GM12878 (cell line): ENCODE data around the gene ZNF783. TPM values are rescaled to one million over a fixed set of nuclear protein-coding genes. Genes with fewer than 3 reads are reported as not detected.

Experiments
- BRCA1 ChIP-seq: IDR thresholded peaks from 2 replicates; pipeline ENCODE4 v1.6.1; 2011; ENCODE audit warnings: low read depth, low read length, improper control_type of control experiment
- CBX5 ChIP-seq: sonication (generic); IDR thresholded peaks from 2 replicates; pipeline ENCODE4 v1.6.1; 2016; ENCODE audit warnings: low read depth, moderate library complexity, mild to moderate bottlenecking, inconsistent platforms
- CREB1 ChIP-seq: IDR thresholded peaks from 2 replicates; pipeline ENCODE4 v1.6.1; 2012; ENCODE audit warnings: low read depth, mild to moderate bottlenecking, inconsistent platforms
- HCFC1 ChIP-seq: fragments of 150-350 bp; IDR thresholded peaks from 2 replicates; pipeline ENCODE4 v1.6.1; 2014; ENCODE audit warnings: low read length
- IKZF1 ChIP-seq: fragments of 450-650 bp; conservative IDR thresholded peaks from 2 replicates; pipeline ENCODE4 v1.6.1; 2017; ENCODE audit warnings: antibody characterized with exemption, mild to moderate bottlenecking
- KAT2A ChIP-seq: conservative IDR thresholded peaks from 2 replicates; pipeline ENCODE4 v1.6.1; 2011; ENCODE audit warnings: low read depth, low read length; ENCODE audit not compliant: control insufficient read depth
- MEF2A ChIP-seq: IDR thresholded peaks from 2 replicates; pipeline ENCODE4 v1.6.1; 2011; ENCODE audit warnings: low read depth, mild to moderate bottlenecking, low read length, moderate library complexity; ENCODE audit not compliant: insufficient read depth
- NFIC ChIP-seq: IDR thresholded peaks from 2 replicates; pipeline ENCODE4 v1.6.1; 2012; ENCODE audit warnings: low read depth, mild to moderate bottlenecking, inconsistent platforms, low read length, moderate library complexity
- NR2C2 ChIP-seq: IDR thresholded peaks from 2 replicates; pipeline ENCODE4 v1.6.1; 2011; ENCODE audit warnings: borderline replicate concordance, low read depth; ENCODE audit not compliant: control insufficient read depth, insufficient read length
- RB1 ChIP-seq: fragments of 450-650 bp; formaldehyde crosslinking; IDR thresholded peaks from 2 replicates; pipeline ENCODE4 v1.6.1; 2017; ENCODE audit warnings: mild to moderate bottlenecking, borderline replicate concordance
- SMC3 ChIP-seq: IDR thresholded peaks from 2 replicates; pipeline ENCODE4 v1.6.1; 2011; ENCODE audit warnings: low read length, improper control_type of control experiment, borderline replicate concordance
- ZNF622 ChIP-seq: fragments of 450-650 bp; IDR thresholded peaks from 2 replicates; pipeline ENCODE4 v1.6.1; 2017; ENCODE audit warnings: mild to moderate bottlenecking, inconsistent platforms
- polyA plus RNA-seq, 11 experiments: library from polyadenylated mRNA; depleted of rRNA in 4 of 11; unstranded in 6 of 11; stranded (reverse) in 5 of 11; fragments of >200 nt; fragmentation: Nextera tagmentation in 4 of 11; fragmentation: Illumina TruSeq in 1 of 11; extraction: Ambion mirVana in 4 of 11; extraction: Trizol in 1 of 11; gene quantifications; 1 replicate in 1 of 11; 2 replicates in 10 of 11; pipeline versions ENCODE4 v1.2.1 to v1.2.3, GENCODE V29; 2011 to 2016; ENCODE audit warnings: inconsistent platforms in 2 of 11, missing spikeins in 2 of 11, low read depth in 1 of 11
- total RNA-seq, 4 experiments: library from RNA; depleted of rRNA in 3 of 4; stranded (reverse); fragments of >200 nt in 3 of 4; fragmentation: Illumina TruSeq in 1 of 4; extraction: Trizol in 1 of 4; gene quantifications; 2 replicates each; pipeline versions ENCODE4 v1.2.1 to v1.2.3, GENCODE V29; 2013 to 2021
- TF ChIP-seq, protein P1 (sequence below): IDR thresholded peaks from 2 replicates; pipeline ENCODE4 v1.6.1; 2012; ENCODE audit warnings: low read depth, low read length, improper control_type of control experiment
- TF ChIP-seq, protein P2 (sequence below), 3 experiments: IDR thresholded peaks in 2 of 3; conservative IDR thresholded peaks in 1 of 3; 2 replicates each; pipeline ENCODE4 v1.5.1; 2011; ENCODE audit warnings: low read depth in 3 of 3, low read length in 3 of 3, mild to moderate bottlenecking in 3 of 3, control low read depth in 2 of 3, moderate library complexity in 2 of 3, inconsistent platforms in 1 of 3, mixed read lengths in 1 of 3; ENCODE audit not compliant: control insufficient read depth in 2 of 3, insufficient read depth in 1 of 3; ENCODE audit errors: extremely low read depth in 1 of 3
- TF ChIP-seq, protein P3 (sequence below): fragments of 450-650 bp; IDR thresholded peaks from 2 replicates; pipeline ENCODE4 v1.6.1; 2016; ENCODE audit warnings: mild to moderate bottlenecking, moderate library complexity, borderline replicate concordance
- TF ChIP-seq, protein P4 (sequence below): fragments of 450-650 bp; IDR thresholded peaks from 2 replicates; pipeline ENCODE4 v1.6.1; 2017; ENCODE audit warnings: low read depth, mild to moderate bottlenecking, moderate library complexity
- TF ChIP-seq, protein P5 (sequence below): fragments of 450-650 bp; IDR thresholded peaks from 2 replicates; pipeline ENCODE4 v1.6.1; 2017; ENCODE audit warnings: antibody characterized with exemption, mild to moderate bottlenecking, moderate library complexity

Gene ZNF783
- total and polyA plus RNA-seq, 10 of the 15 experiments (the other 5 are each of a cell fraction or from before 2014, with no cell fraction given): 2.0 to 14.4 (median 6.4) TPM

DNA sequence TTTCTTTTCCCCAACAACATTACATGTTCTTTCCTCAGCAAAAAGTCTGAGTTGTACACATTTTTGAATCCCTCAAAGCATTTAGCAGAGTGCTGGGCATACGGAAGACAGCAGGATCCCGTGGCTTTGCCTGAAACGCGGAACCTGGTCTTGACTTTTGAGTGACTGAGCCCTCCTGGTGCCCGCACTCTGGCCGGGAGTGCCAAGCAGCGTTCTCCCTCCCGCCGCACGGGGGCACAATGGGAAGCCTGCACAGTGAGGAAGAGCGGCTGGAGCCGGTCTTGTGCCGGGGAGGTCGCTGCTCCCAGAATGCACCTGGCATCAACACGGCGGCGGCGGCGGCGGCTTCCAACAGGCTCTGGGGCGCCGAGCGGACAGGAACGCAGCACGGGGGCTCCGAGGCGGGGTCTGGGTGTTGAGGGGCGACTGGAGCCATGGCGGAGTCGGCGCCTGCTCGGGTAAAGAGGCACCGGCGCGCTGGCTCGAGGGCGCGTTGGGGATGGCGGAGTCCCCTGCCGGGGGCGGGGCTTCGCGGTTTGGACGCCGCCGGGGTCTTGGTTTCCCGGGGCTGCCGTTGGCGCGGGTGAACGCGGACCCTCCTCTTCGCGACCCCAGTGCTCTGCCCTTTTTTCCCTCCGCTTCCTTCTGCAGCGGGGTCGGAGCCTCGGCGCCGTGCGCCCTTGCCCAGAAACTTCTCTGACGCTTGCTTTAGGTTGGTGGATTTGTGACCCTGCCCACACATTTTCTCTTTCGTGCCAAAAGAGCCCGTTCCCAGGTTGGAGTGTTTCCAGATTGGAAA is 22.5 kb upstream of the ZNF783 start, which contains the start of gene ZNF212 (continued):
- TF ChIP-seq, protein P1, sequence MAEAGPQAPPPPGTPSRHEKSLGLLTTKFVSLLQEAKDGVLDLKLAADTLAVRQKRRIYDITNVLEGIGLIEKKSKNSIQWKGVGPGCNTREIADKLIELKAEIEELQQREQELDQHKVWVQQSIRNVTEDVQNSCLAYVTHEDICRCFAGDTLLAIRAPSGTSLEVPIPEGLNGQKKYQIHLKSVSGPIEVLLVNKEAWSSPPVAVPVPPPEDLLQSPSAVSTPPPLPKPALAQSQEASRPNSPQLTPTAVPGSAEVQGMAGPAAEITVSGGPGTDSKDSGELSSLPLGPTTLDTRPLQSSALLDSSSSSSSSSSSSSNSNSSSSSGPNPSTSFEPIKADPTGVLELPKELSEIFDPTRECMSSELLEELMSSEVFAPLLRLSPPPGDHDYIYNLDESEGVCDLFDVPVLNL: no peak
- TF ChIP-seq CBX5 (no peak; the same call in 1 of the 2 replicates), BRCA1 (no peak), KAT2A (no peak), MEF2A (no peak), HCFC1 (peak; percentile 69), ZNF622 (no peak), SMC3 (peak; percentile 44; the same call in 1 of the 2 replicates), NR2C2 (no peak), RB1 (peak; percentile 85), CREB1 (0 out of 2 replicates have a peak, but pooled peaks have one; percentile 54), NFIC (no peak), IKZF1 (peak; percentile 91)
- TF ChIP-seq, protein P2, sequence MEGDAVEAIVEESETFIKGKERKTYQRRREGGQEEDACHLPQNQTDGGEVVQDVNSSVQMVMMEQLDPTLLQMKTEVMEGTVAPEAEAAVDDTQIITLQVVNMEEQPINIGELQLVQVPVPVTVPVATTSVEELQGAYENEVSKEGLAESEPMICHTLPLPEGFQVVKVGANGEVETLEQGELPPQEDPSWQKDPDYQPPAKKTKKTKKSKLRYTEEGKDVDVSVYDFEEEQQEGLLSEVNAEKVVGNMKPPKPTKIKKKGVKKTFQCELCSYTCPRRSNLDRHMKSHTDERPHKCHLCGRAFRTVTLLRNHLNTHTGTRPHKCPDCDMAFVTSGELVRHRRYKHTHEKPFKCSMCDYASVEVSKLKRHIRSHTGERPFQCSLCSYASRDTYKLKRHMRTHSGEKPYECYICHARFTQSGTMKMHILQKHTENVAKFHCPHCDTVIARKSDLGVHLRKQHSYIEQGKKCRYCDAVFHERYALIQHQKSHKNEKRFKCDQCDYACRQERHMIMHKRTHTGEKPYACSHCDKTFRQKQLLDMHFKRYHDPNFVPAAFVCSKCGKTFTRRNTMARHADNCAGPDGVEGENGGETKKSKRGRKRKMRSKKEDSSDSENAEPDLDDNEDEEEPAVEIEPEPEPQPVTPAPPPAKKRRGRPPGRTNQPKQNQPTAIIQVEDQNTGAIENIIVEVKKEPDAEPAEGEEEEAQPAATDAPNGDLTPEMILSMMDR (IDR thresholded peaks at IDR 0.05 in 2 of 3, conservative IDR thresholded peaks at IDR 0.05 in 1 of 3; ENCODE audit: control insufficient read depth in 2 of 3, extremely low read depth in 1 of 3, insufficient read depth in 1 of 3, low read depth in 3 of 3, low read length in 3 of 3): peak; percentile 87 to 96 (median 92); a peak in 5 of 6 replicates
- TF ChIP-seq, protein P3, sequence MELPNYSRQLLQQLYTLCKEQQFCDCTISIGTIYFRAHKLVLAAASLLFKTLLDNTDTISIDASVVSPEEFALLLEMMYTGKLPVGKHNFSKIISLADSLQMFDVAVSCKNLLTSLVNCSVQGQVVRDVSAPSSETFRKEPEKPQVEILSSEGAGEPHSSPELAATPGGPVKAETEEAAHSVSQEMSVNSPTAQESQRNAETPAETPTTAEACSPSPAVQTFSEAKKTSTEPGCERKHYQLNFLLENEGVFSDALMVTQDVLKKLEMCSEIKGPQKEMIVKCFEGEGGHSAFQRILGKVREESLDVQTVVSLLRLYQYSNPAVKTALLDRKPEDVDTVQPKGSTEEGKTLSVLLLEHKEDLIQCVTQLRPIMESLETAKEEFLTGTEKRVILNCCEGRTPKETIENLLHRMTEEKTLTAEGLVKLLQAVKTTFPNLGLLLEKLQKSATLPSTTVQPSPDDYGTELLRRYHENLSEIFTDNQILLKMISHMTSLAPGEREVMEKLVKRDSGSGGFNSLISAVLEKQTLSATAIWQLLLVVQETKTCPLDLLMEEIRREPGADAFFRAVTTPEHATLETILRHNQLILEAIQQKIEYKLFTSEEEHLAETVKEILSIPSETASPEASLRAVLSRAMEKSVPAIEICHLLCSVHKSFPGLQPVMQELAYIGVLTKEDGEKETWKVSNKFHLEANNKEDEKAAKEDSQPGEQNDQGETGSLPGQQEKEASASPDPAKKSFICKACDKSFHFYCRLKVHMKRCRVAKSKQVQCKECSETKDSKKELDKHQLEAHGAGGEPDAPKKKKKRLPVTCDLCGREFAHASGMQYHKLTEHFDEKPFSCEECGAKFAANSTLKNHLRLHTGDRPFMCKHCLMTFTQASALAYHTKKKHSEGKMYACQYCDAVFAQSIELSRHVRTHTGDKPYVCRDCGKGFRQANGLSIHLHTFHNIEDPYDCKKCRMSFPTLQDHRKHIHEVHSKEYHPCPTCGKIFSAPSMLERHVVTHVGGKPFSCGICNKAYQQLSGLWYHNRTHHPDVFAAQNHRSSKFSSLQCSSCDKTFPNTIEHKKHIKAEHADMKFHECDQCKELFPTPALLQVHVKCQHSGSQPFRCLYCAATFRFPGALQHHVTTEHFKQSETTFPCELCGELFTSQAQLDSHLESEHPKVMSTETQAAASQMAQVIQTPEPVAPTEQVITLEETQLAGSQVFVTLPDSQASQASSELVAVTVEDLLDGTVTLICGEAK: no peak; the same call in 1 of the 2 replicates
- TF ChIP-seq, protein P4, sequence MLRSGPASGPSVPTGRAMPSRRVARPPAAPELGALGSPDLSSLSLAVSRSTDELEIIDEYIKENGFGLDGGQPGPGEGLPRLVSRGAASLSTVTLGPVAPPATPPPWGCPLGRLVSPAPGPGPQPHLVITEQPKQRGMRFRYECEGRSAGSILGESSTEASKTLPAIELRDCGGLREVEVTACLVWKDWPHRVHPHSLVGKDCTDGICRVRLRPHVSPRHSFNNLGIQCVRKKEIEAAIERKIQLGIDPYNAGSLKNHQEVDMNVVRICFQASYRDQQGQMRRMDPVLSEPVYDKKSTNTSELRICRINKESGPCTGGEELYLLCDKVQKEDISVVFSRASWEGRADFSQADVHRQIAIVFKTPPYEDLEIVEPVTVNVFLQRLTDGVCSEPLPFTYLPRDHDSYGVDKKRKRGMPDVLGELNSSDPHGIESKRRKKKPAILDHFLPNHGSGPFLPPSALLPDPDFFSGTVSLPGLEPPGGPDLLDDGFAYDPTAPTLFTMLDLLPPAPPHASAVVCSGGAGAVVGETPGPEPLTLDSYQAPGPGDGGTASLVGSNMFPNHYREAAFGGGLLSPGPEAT: peak; percentile 79; the same call in 1 of the 2 replicates
- TF ChIP-seq, protein P5, sequence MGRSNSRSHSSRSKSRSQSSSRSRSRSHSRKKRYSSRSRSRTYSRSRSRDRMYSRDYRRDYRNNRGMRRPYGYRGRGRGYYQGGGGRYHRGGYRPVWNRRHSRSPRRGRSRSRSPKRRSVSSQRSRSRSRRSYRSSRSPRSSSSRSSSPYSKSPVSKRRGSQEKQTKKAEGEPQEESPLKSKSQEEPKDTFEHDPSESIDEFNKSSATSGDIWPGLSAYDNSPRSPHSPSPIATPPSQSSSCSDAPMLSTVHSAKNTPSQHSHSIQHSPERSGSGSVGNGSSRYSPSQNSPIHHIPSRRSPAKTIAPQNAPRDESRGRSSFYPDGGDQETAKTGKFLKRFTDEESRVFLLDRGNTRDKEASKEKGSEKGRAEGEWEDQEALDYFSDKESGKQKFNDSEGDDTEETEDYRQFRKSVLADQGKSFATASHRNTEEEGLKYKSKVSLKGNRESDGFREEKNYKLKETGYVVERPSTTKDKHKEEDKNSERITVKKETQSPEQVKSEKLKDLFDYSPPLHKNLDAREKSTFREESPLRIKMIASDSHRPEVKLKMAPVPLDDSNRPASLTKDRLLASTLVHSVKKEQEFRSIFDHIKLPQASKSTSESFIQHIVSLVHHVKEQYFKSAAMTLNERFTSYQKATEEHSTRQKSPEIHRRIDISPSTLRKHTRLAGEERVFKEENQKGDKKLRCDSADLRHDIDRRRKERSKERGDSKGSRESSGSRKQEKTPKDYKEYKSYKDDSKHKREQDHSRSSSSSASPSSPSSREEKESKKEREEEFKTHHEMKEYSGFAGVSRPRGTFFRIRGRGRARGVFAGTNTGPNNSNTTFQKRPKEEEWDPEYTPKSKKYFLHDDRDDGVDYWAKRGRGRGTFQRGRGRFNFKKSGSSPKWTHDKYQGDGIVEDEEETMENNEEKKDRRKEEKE: no peak
